OCI-LY7 (cell line): Measurements from ENCODE around the gene BSCL2. TPM values are rescaled to one million over a fixed set of nuclear protein-coding genes. Genes with fewer than 3 reads are reported as not detected.

ENCODE experiments used
- BruUV-seq: library from RNA; stranded (reverse); fragments of 400-500 nt; replicated peaks from 2 replicates; lab custom pipeline; 2021; lab: Mats Ljungman, UMichigan
- CTCF ChIA-PET: fragments of 300-600 bp; sonication (Branson Sonifier 250); formaldehyde crosslinking; loops from one replicate; lab custom pipeline; 2022; ENCODE audit warnings: antibody characterized with exemption; ENCODE audit not compliant: unreplicated experiment; lab: Charles Lee
- POLR2A ChIA-PET: fragments of 300-600 bp; sonication (Branson Sonifier 250); formaldehyde crosslinking; loops from one replicate; lab custom pipeline; 2022; ENCODE audit warnings: antibody characterized with exemption; lab: Charles Lee
- DNase-seq: peaks from one replicate; pipeline ENCODE4 v3.0.0-alpha.2; 2015; ENCODE audit warnings: low spot score
- H2AFZ ChIP-seq: fragments of 200-600 bp; sonication (generic), shearing (Covaris generic); 2 replicates; pipeline ENCODE4 v1.6.1; 2014; ENCODE audit warnings: mild to moderate bottlenecking, antibody characterized with exemption, low read length, moderate library complexity
- H3K27ac ChIP-seq: fragments of 200-600 bp; sonication (generic); 2 replicates; pipeline ENCODE4 v1.5.1; 2014; ENCODE audit warnings: mixed run types, low read depth, mild to moderate bottlenecking, moderate library complexity, low read length, inconsistent platforms; ENCODE audit not compliant: poor library complexity, severe bottlenecking
- H3K36me3 ChIP-seq: fragments of 200-600 bp; sonication (generic); 2 replicates; pipeline ENCODE4 v1.6.1; 2014; ENCODE audit warnings: mild to moderate bottlenecking, antibody characterized with exemption, low read length, moderate library complexity, mixed read lengths; ENCODE audit not compliant: insufficient read depth
- H3K4me1 ChIP-seq: fragments of 200-600 bp; sonication (generic); 2 replicates; pipeline ENCODE4 v1.5.1; 2014; ENCODE audit warnings: mild to moderate bottlenecking, low read length; ENCODE audit not compliant: insufficient read depth, poor library complexity, severe bottlenecking
- H3K4me2 ChIP-seq: fragments of 200-600 bp; sonication (generic); 2 replicates; pipeline ENCODE4 v1.6.1; 2014; ENCODE audit warnings: mild to moderate bottlenecking, low read length
- H3K4me3 ChIP-seq: fragments of 200-600 bp; sonication (generic); 2 replicates; pipeline ENCODE4 v1.5.1; 2014; ENCODE audit warnings: mild to moderate bottlenecking, low read depth, low read length; ENCODE audit not compliant: poor library complexity, severe bottlenecking
- H3K79me2 ChIP-seq: fragments of 200-600 bp; sonication (generic); 2 replicates; pipeline ENCODE4 v1.6.1; 2016; ENCODE audit warnings: low read depth, mild to moderate bottlenecking, low read length, moderate library complexity, mixed read lengths; ENCODE audit not compliant: insufficient read depth
- H3K9me2 ChIP-seq: fragments of 200-600 bp; sonication (generic); 2 replicates; pipeline ENCODE4 v1.6.1; 2016; ENCODE audit warnings: mild to moderate bottlenecking, low read length, mixed read lengths; ENCODE audit not compliant: insufficient read depth
- H3K9me3 ChIP-seq: fragments of 200-600 bp; sonication (generic); 2 replicates; pipeline ENCODE4 v1.6.1; 2014; ENCODE audit warnings: mild to moderate bottlenecking, mixed run types, low read length, mixed read lengths
- H4K20me1 ChIP-seq: fragments of 200-600 bp; sonication (generic); 2 replicates; pipeline ENCODE4 v1.6.1; 2014; ENCODE audit warnings: mild to moderate bottlenecking, antibody characterized with exemption, low read length, moderate library complexity, mixed read lengths; ENCODE audit not compliant: insufficient read depth
- EZH2phosphoT487 ChIP-seq: fragments of 200-600 bp; sonication (generic); IDR thresholded peaks from 2 replicates; pipeline ENCODE4 v1.6.1; 2018; ENCODE audit warnings: low read depth, borderline replicate concordance, mild to moderate bottlenecking, mixed run types, antibody characterized with exemption, low read length, moderate library complexity, mixed read lengths
- intact Hi-C: fragments of 100-400 bp; cut with micrococcal nuclease; formaldehyde crosslinking; loops from one replicate; pipeline ENCODE4 v1.10.0; 2022; ENCODE audit not compliant: unreplicated experiment
- total RNA-seq, 2 experiments: library from RNA; depleted of rRNA in 1 of 2; stranded (reverse); fragments of >200 nt in 1 of 2; shearing (Covaris generic) in 1 of 2; gene quantifications; 2 replicates each; pipeline ENCODE4 v1.2.3, GENCODE V29; 2014 to 2022
- TF ChIP-seq, protein P1 (sequence below): fragments of 200-600 bp; sonication (generic); conservative IDR thresholded peaks from 2 replicates; pipeline ENCODE4 v1.5.1; 2014; ENCODE audit warnings: mild to moderate bottlenecking, antibody characterized with exemption, low read length, moderate library complexity, mixed read lengths

BSCL2 gene
- total RNA-seq, 2 experiments from 2014 or later = 20.7 to 46.2 TPM

DNA sequence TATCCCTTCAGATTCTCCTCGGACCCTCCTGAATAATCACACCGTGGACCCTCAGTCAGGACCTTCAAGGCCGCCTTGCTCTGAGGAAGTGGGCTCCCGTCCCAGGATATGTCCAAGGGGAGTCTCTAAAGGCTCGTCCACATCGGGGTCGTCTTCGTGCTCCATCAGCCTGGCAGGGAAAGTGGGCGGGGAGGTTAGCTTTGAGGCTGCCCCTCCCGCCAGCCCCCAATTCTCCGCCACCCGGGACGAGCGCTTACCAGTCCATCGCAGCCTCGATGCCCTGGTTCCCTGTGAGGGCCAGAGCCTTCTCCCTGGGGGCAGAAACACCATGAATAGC is 28.8 kb downstream of the BSCL2 start:
- no peak for DNase-seq
- ChIA-PET CTCF (no interaction called here), POLR2A (no interaction called here)
- peaks cover 40% of the 10 kb centered on the region for H3K4me1 ChIP-seq
- H3K4me2 ChIP-seq = peak overlapping the region; percentile 96
- H3K9me2 ChIP-seq = no peaks in the 10 kb centered on the region
- no peaks in the 10 kb centered on the region for H3K9me3 ChIP-seq
- H3K27ac ChIP-seq = peak overlapping the region; percentile 57
- peaks cover 25% of the 10 kb centered on the region; the same call in 1 of the 2 replicates for H3K79me2 ChIP-seq
- peak overlapping the region; percentile 93 for H3K4me3 ChIP-seq
- peak overlapping the region; percentile 99; the same call in 1 of the 2 replicates for H2AFZ ChIP-seq
- intact Hi-C loops = loop anchor here (5.0 kb wide), 1 partner anchor 109 kb away; the partner anchor contains the start of gene TMEM179B
- BruUV-seq = no TSS peak
- no peaks in the 10 kb centered on the region for H4K20me1 ChIP-seq
- peaks cover 37% of the 10 kb centered on the region for H3K36me3 ChIP-seq
- TF ChIP-seq EZH2phosphoT487 = no peak

DNA sequence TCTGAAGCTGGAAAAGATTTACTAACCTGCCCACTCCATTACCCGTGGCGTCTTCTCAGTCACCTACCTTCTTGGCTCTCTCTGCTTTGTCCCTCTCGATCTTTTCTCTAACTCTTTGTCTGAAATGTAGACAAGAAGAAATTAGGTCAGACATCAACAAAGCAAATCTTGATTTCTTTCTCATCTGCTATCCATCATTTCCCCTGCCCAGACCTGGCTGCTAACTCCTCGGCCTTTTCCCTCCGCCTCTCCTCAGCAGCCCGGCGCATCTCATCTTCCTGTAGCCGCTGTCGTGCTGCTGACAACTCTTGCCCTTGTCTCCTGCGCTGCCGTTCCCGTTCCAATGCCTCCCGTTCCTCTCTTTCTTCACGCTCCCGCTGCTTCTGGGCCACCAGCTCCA is 29.5 kb downstream of the BSCL2 start:
- intact Hi-C loops = loop anchor here (5.0 kb wide), 1 partner anchor 110 kb away; the partner anchor contains the start of gene TMEM179B
- H3K36me3 ChIP-seq = peaks cover 44% of the 10 kb centered on the region
- H2AFZ ChIP-seq = no peak overlapping the region
- BruUV-seq = no TSS peak
- CTCF ChIA-PET = no interaction called here
- no peak for TF ChIP-seq EZH2phosphoT487
- TF ChIP-seq, protein P1, sequence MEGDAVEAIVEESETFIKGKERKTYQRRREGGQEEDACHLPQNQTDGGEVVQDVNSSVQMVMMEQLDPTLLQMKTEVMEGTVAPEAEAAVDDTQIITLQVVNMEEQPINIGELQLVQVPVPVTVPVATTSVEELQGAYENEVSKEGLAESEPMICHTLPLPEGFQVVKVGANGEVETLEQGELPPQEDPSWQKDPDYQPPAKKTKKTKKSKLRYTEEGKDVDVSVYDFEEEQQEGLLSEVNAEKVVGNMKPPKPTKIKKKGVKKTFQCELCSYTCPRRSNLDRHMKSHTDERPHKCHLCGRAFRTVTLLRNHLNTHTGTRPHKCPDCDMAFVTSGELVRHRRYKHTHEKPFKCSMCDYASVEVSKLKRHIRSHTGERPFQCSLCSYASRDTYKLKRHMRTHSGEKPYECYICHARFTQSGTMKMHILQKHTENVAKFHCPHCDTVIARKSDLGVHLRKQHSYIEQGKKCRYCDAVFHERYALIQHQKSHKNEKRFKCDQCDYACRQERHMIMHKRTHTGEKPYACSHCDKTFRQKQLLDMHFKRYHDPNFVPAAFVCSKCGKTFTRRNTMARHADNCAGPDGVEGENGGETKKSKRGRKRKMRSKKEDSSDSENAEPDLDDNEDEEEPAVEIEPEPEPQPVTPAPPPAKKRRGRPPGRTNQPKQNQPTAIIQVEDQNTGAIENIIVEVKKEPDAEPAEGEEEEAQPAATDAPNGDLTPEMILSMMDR = no peak
- H3K4me1 ChIP-seq = peaks cover 47% of the 10 kb centered on the region
- POLR2A ChIA-PET = interaction anchor here (1.1 to 1.4 kb wide), 3 partner anchors 13 to 104 kb away, joined by 3 to 6 read pairs (median 5); partner anchors contain the start of genes C11orf98, CSKMT and EEF1G
- peaks cover 32% of the 10 kb centered on the region; the same call in 1 of the 2 replicates for H3K79me2 ChIP-seq
- H3K4me3 ChIP-seq = peak overlapping the region; percentile 93
- H4K20me1 ChIP-seq = no peaks in the 10 kb centered on the region
- H3K9me2 ChIP-seq = no peaks in the 10 kb centered on the region
- no peak for DNase-seq
- peak overlapping the region; percentile 96 for H3K4me2 ChIP-seq
- H3K27ac ChIP-seq = no peak overlapping the region
- no peaks in the 10 kb centered on the region for H3K9me3 ChIP-seq

DNA sequence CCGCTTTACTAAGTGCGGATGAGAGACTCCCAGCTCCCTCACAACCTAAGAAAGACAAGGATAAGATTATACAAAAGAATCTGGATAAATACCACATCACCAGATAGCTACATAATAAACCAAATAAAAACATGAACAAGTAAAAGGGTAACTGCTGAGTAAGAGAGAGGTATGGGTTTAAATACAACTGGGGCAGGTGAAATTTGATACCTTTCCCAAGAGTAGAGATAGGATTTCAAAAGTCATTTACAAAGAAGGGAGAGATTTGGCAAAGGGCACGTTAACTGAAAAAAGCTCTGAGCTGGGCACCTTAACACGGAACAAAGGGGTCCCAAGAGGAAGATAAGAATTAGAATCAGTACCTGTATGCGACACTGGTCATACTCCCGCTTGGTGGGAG is 30.1 kb downstream of the BSCL2 start:
- H3K27ac ChIP-seq = no peak overlapping the region
- CTCF ChIA-PET = no interaction called here

More for the DNA sequence above, 30.1 kb downstream of the BSCL2 start:
- TF ChIP-seq, protein P1 = no peak
- TF ChIP-seq EZH2phosphoT487 = no peak
- H3K79me2 ChIP-seq = peaks cover 37% of the 10 kb centered on the region; the same call in 1 of the 2 replicates
- H4K20me1 ChIP-seq = no peaks in the 10 kb centered on the region
- peaks cover 45% of the 10 kb centered on the region for H3K36me3 ChIP-seq
- H3K4me1 ChIP-seq = peaks cover 51% of the 10 kb centered on the region
- H3K9me3 ChIP-seq = no peaks in the 10 kb centered on the region
- no peak overlapping the region for H3K4me3 ChIP-seq
- BruUV-seq = no TSS peak
- H3K4me2 ChIP-seq = peak overlapping the region; percentile 96
- POLR2A ChIA-PET = interaction anchor here (0.9 to 1.4 kb wide), 4 partner anchors 12 to 103 kb away, joined by 3 to 6 read pairs (median 4); partner anchors contain the start of genes C11orf98, CSKMT, EEF1G and LRRN4CL
- no peak for DNase-seq
- no peaks in the 10 kb centered on the region for H3K9me2 ChIP-seq
- no peak overlapping the region for H2AFZ ChIP-seq
- intact Hi-C loops = loop anchor here (5.0 kb wide), 1 partner anchor 110 kb away; the partner anchor contains the start of gene TMEM179B
